Caco-2 (cell line): ENCODE results near the gene MRM1. TPM values are rescaled to one million over a fixed set of nuclear protein-coding genes. Genes with fewer than 3 reads are reported as not detected.
A peak's percentile ranks its signal among the peaks of the same experiment; 100 is the strongest.

ENCODE experiments used
- BruUV-seq: library from RNA; stranded (reverse); fragments of 400-500 nt; replicated peaks from 2 replicates; lab custom pipeline; 2021; lab: Mats Ljungman, UMichigan
- CTCF ChIA-PET: fragments of 300-600 bp; sonication (Branson Sonifier 250); formaldehyde crosslinking; loops from one replicate; lab custom pipeline; 2022; ENCODE audit warnings: antibody characterized with exemption; lab: Charles Lee
- POLR2A ChIA-PET: fragments of 300-600 bp; sonication (Branson Sonifier 250); formaldehyde crosslinking; loops from one replicate; lab custom pipeline; 2022; ENCODE audit warnings: antibody characterized with exemption; lab: Charles Lee
- DNase-seq, 2 experiments: peaks; one replicate each; pipeline versions ENCODE4 v3.0.0 to v3.0.0-alpha.2; 2020 to 2022
- H3K27me3 ChIP-seq: replicated peaks from 2 replicates; pipeline ENCODE4 v1.6.0; 2011; ENCODE audit warnings: low read length; ENCODE audit not compliant: control insufficient read depth, insufficient read depth
- H3K36me3 ChIP-seq: 2 replicates; pipeline ENCODE4 v1.5.1; 2011; ENCODE audit warnings: low read length; ENCODE audit not compliant: control insufficient read depth, insufficient read depth
- H3K4me1 ChIP-seq: fragments of 250-450 bp; sonication (Bioruptor Pico); 2 replicates; pipeline ENCODE4 v1.5.1; 2020; ENCODE audit warnings: mild to moderate bottlenecking
- H3K4me3 ChIP-seq: 2 replicates; pipeline ENCODE4 v1.5.1; 2011; ENCODE audit warnings: low read depth, mild to moderate bottlenecking, control low read depth, low read length
- H3K9me3 ChIP-seq: fragments of 250-450 bp; sonication (Bioruptor Pico); 2 replicates; pipeline ENCODE4 v1.5.1; 2020; ENCODE audit warnings: mild to moderate bottlenecking, moderate library complexity
- H3K27ac Mint-ChIP-seq: one replicate; pipeline ENCODE4 v1.8.0; 2022; ENCODE audit warnings: mixed read lengths; ENCODE audit not compliant: unreplicated experiment
- H3K27me3 Mint-ChIP-seq: one replicate; pipeline ENCODE4 v1.8.0; 2022; ENCODE audit warnings: mixed read lengths; ENCODE audit not compliant: insufficient read depth, unreplicated experiment
- H3K36me3 Mint-ChIP-seq: one replicate; pipeline ENCODE4 v1.8.0; 2022; ENCODE audit warnings: mild to moderate bottlenecking, mixed read lengths; ENCODE audit not compliant: insufficient read depth, unreplicated experiment
- H3K4me1 Mint-ChIP-seq: one replicate; pipeline ENCODE4 v1.8.0; 2022; ENCODE audit warnings: low read depth, mixed read lengths; ENCODE audit not compliant: unreplicated experiment
- H3K4me3 Mint-ChIP-seq: one replicate; pipeline ENCODE4 v1.8.0; 2022; ENCODE audit warnings: mild to moderate bottlenecking, moderate library complexity, mixed read lengths; ENCODE audit not compliant: unreplicated experiment
- H3K9me3 Mint-ChIP-seq: one replicate; pipeline ENCODE4 v1.8.0; 2022; ENCODE audit warnings: mixed read lengths; ENCODE audit not compliant: unreplicated experiment
- intact Hi-C: fragments of 100-400 bp; cut with micrococcal nuclease; formaldehyde crosslinking; loops from one replicate; pipeline ENCODE4 v1.10.0; 2022; ENCODE audit not compliant: unreplicated experiment
- total RNA-seq: library from RNA; stranded (reverse); gene quantifications from 2 replicates; pipeline ENCODE4 v1.2.3, GENCODE V29; 2022
- TF ChIP-seq, protein P1 (sequence below), 2 experiments: fragments of 200-600 bp in 1 of 2; IDR thresholded peaks; 1 replicate in 1 of 2; 2 replicates in 1 of 2; pipeline versions ENCODE4 v1.5.1 to v1.8.0; 2011 to 2022; ENCODE audit warnings: antibody characterized with exemption in 1 of 2, control low read depth in 1 of 2, inconsistent platforms in 1 of 2, low read depth in 1 of 2, low read length in 1 of 2, mild to moderate bottlenecking in 1 of 2, moderate library complexity in 1 of 2; ENCODE audit not compliant: insufficient read depth in 1 of 2, severe bottlenecking in 1 of 2, unreplicated experiment in 1 of 2

Gene MRM1
- total RNA-seq, 1 experiment from 2014 or later = 9.3 TPM

GRCh38 chr17:36597866-36598777 lies 3.3 kb upstream of the MRM1 start:
- Histone ChIP-seq H3K36me3 (peaks cover 10% of the 10 kb centered on the region), H3K9me3 (no peaks in the 10 kb centered on the region), H3K27me3 (no peaks in the 10 kb centered on the region), H3K4me3 (no peak overlapping the region), H3K4me1 (peaks cover 26% of the 10 kb centered on the region)
- no peak overlapping the region for H3K4me3 Mint-ChIP-seq
- DNase-seq = no peak
- H3K9me3 Mint-ChIP-seq = no peaks in the 10 kb centered on the region
- intact Hi-C loops = no loop called here
- peak overlapping the region; percentile 8 for H3K27ac Mint-ChIP-seq
- TF ChIP-seq, protein P1, sequence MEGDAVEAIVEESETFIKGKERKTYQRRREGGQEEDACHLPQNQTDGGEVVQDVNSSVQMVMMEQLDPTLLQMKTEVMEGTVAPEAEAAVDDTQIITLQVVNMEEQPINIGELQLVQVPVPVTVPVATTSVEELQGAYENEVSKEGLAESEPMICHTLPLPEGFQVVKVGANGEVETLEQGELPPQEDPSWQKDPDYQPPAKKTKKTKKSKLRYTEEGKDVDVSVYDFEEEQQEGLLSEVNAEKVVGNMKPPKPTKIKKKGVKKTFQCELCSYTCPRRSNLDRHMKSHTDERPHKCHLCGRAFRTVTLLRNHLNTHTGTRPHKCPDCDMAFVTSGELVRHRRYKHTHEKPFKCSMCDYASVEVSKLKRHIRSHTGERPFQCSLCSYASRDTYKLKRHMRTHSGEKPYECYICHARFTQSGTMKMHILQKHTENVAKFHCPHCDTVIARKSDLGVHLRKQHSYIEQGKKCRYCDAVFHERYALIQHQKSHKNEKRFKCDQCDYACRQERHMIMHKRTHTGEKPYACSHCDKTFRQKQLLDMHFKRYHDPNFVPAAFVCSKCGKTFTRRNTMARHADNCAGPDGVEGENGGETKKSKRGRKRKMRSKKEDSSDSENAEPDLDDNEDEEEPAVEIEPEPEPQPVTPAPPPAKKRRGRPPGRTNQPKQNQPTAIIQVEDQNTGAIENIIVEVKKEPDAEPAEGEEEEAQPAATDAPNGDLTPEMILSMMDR (IDR thresholded peaks at IDR 0.05; ENCODE audit: insufficient read depth in 1 of 2, low read depth in 1 of 2, low read length in 1 of 2, severe bottlenecking in 1 of 2, unreplicated experiment in 1 of 2) = no peak
- no peaks in the 10 kb centered on the region for H3K27me3 Mint-ChIP-seq
- ChIA-PET CTCF (no interaction called here), POLR2A (no interaction called here)
- peaks cover 31% of the 10 kb centered on the region for H3K4me1 Mint-ChIP-seq
- BruUV-seq = no TSS peak
- H3K36me3 Mint-ChIP-seq = peaks cover 49% of the 10 kb centered on the region

DNA sequence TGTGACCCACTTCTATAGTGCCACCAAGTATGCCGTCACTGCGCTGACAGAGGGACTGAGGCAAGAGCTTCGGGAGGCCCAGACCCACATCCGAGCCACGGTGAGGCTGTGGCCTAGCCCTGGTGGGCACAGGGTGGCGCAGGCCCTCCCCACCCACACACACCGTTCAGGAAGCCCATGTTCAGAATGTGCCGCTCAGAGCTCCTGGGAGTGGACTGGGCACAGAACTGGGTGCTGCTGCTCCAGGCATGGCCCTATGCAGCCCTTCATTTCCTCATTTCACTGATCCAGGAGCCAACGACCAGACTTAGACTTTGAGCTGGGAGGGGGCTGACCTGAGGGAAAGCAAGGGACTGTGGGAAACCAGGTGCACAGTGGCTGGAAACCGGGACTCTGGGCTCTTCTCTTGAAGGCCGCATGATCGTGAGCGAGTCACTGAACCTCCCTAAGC lies 2.4 kb upstream of the MRM1 start:
- no peak for DNase-seq
- Mint-ChIP-seq H3K27me3 (no peaks in the 10 kb centered on the region), H3K27ac (no peak overlapping the region), H3K36me3 (peaks cover 41% of the 10 kb centered on the region), H3K9me3 (no peaks in the 10 kb centered on the region), H3K4me1 (peaks cover 26% of the 10 kb centered on the region), H3K4me3 (no peak overlapping the region)
- TF ChIP-seq, protein P1 (IDR thresholded peaks at IDR 0.05; ENCODE audit: insufficient read depth in 1 of 2, low read depth in 1 of 2, low read length in 1 of 2, severe bottlenecking in 1 of 2, unreplicated experiment in 1 of 2) = no peak
- Histone ChIP-seq H3K27me3 (no peaks in the 10 kb centered on the region), H3K36me3 (peaks cover 10% of the 10 kb centered on the region), H3K4me1 (peaks cover 17% of the 10 kb centered on the region), H3K9me3 (no peaks in the 10 kb centered on the region), H3K4me3 (no peak overlapping the region)
- no TSS peak for BruUV-seq
- POLR2A ChIA-PET = no interaction called here
- CTCF ChIA-PET = no interaction called here
- intact Hi-C loops = no loop called here

DNA sequence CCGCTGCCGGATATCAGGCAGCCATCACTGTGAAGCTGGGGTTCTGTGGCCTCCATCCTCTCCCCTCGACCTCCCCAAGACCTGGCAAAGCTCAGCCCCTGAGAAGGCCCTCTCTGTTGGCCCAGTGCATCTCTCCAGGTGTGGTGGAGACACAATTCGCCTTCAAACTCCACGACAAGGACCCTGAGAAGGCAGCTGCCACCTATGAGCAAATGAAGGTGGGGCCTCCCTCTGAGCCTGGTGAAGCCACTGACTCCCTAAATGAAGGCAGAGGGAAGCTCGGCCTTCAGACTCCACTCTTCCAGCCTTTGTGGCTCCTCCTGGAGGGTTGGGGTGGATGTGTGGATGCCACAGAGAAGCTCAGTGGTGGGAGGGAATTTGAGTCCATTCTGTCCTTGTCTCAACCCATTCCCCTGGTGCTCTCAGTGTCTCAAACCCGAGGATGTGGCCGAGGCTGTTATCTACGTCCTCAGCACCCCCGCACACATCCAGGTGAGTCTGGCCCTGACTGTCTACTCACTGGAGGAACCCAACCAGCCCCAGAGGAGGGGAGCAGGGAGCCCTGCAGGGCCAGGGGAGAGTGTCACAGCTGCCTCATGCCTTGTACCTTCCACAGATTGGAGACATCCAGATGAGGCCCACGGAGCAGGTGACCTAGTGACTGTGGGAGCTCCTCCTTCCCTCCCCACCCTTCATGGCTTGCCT lies 1.7 kb upstream of the MRM1 start:
- H3K36me3 Mint-ChIP-seq = peaks cover 36% of the 10 kb centered on the region
- ChIA-PET POLR2A (no interaction called here), CTCF (no interaction called here)
- intact Hi-C loops = loop anchor here (2.0 kb wide), 1 partner anchor 65 kb away; the partner anchor contains the start of genes MYO19 and PIGW
- peaks cover 10% of the 10 kb centered on the region for H3K4me1 ChIP-seq
- H3K9me3 ChIP-seq = no peaks in the 10 kb centered on the region
- no peaks in the 10 kb centered on the region for H3K27me3 ChIP-seq
- no peak overlapping the region for H3K4me3 Mint-ChIP-seq
- peaks cover 27% of the 10 kb centered on the region for H3K4me1 Mint-ChIP-seq
- no TSS peak for BruUV-seq
- TF ChIP-seq, protein P1 (IDR thresholded peaks at IDR 0.05; ENCODE audit: insufficient read depth in 1 of 2, low read depth in 1 of 2, low read length in 1 of 2, severe bottlenecking in 1 of 2, unreplicated experiment in 1 of 2) = no peak
- no peaks in the 10 kb centered on the region for H3K27me3 Mint-ChIP-seq
- no peaks in the 10 kb centered on the region for H3K9me3 Mint-ChIP-seq
- DNase-seq = no peak
- peaks cover 10% of the 10 kb centered on the region for H3K36me3 ChIP-seq
- no peak overlapping the region for H3K4me3 ChIP-seq
- H3K27ac Mint-ChIP-seq = no peak overlapping the region
